ENCODE measurements around the gene NHLRC3. TPM values are rescaled to one million over a fixed set of nuclear protein-coding genes. Genes with fewer than 3 reads are reported as not detected.

NHLRC3 gene
- total RNA-seq, 3 donors from 2014 or later (not counting 1 experiment from before 2014, with no cell fraction given): 26.0 to 36.8 (median 28.3) TPM

- peak overlapping the region; percentile 93 for H3K4me3 Mint-ChIP-seq
- DNase-seq: no peak
- peak overlapping the region; percentile 96 for H3K27ac Mint-ChIP-seq
- no peak for TF ChIP-seq CTCF (IDR thresholded peaks at IDR 0.05)
- intact Hi-C loops (cut with micrococcal nuclease): loop anchor here (5.0 to 10.0 kb wide), 3 partner anchors 620 to 1632 kb away; partner anchors contain the start of genes COG6, FOXO1 and UFM1
- no peaks in the 10 kb centered on the region for H3K9me3 ChIP-seq (ENCODE audit: control insufficient read depth, insufficient read depth, low read length)
- H3K27ac ChIP-seq (ENCODE audit: low read length): no peak overlapping the region
- H3K27me3 Mint-ChIP-seq (ENCODE audit: low read depth in 2 of 2): no peaks in the 10 kb centered on the region
- no peak overlapping the region for H3K4me3 ChIP-seq (ENCODE audit: low read length)
- H3K27me3 ChIP-seq (ENCODE audit: control insufficient read depth, insufficient read depth, low read length): no peaks in the 10 kb centered on the region
- no peaks in the 10 kb centered on the region for H3K36me3 Mint-ChIP-seq
- ATAC-seq: no peak
- peaks cover 4% of the 10 kb centered on the region for H3K4me1 ChIP-seq (ENCODE audit: control insufficient read depth, insufficient read depth, low read length)
- peaks cover 3% of the 10 kb centered on the region for H3K36me3 ChIP-seq (ENCODE audit: control insufficient read depth, insufficient read depth, low read length)
- 71% methylated on average over 2 of the region's 2 CpGs for WGBS (ENCODE audit: insufficient coverage)
- H3K4me1 Mint-ChIP-seq: peaks cover 58 to 59% of the 10 kb centered on the region in 2 donors
- no peaks in the 10 kb centered on the region for H3K9me3 Mint-ChIP-seq
These were observed 3.1 kb upstream of the NHLRC3 start for GRCh38 chr13:39035204-39035603.

- Histone ChIP-seq H3K36me3 (ENCODE audit: control insufficient read depth, insufficient read depth, low read length) (peaks cover under 1% of the 10 kb centered on the region), H3K9me3 (ENCODE audit: control insufficient read depth, insufficient read depth, low read length) (no peaks in the 10 kb centered on the region), H3K27ac (ENCODE audit: low read length) (no peak overlapping the region), H3K4me1 (ENCODE audit: control insufficient read depth, insufficient read depth, low read length) (peaks cover 4% of the 10 kb centered on the region), H3K27me3 (ENCODE audit: control insufficient read depth, insufficient read depth, low read length) (no peaks in the 10 kb centered on the region), H3K4me3 (ENCODE audit: low read length) (peak overlapping the region; percentile 60)
- peak overlapping the region; percentile 93 for H3K4me3 Mint-ChIP-seq
- peak overlapping the region; percentile 96 for H3K27ac Mint-ChIP-seq
- TF ChIP-seq CTCF (IDR thresholded peaks at IDR 0.05): no peak
- ATAC-seq (no peak), DNase-seq (no peak)
- no peaks in the 10 kb centered on the region for H3K9me3 Mint-ChIP-seq
- H3K36me3 Mint-ChIP-seq: peaks cover 3% of the 10 kb centered on the region
- H3K27me3 Mint-ChIP-seq (ENCODE audit: low read depth in 2 of 2): no peaks in the 10 kb centered on the region
- 33% methylated on average over 2 of the region's 2 CpGs for WGBS (ENCODE audit: insufficient coverage)
- peaks cover 60 to 65% of the 10 kb centered on the region in 2 donors for H3K4me1 Mint-ChIP-seq
- intact Hi-C loops (cut with micrococcal nuclease): loop anchor here (5.0 to 10.0 kb wide), 3 partner anchors 619 to 1632 kb away; partner anchors contain the start of genes COG6, FOXO1 and UFM1
These were observed 2.5 kb upstream of the NHLRC3 start for GRCh38 chr13:39035799-39036198.

GRCh38 chr13:39036212-39036611 is 2.0 kb upstream of the NHLRC3 start:
- Histone ChIP-seq H3K4me3 (ENCODE audit: low read length) (peak overlapping the region; percentile 60), H3K27ac (ENCODE audit: low read length) (no peak overlapping the region), H3K4me1 (ENCODE audit: control insufficient read depth, insufficient read depth, low read length) (peaks cover 4% of the 10 kb centered on the region), H3K36me3 (ENCODE audit: control insufficient read depth, insufficient read depth, low read length) (no peaks in the 10 kb centered on the region), H3K9me3 (ENCODE audit: control insufficient read depth, insufficient read depth, low read length) (no peaks in the 10 kb centered on the region), H3K27me3 (ENCODE audit: control insufficient read depth, insufficient read depth, low read length) (no peaks in the 10 kb centered on the region)
- Mint-ChIP-seq H3K9me3 (no peaks in the 10 kb centered on the region), H3K4me1 (peaks cover 61 to 69% of the 10 kb centered on the region in 2 donors), H3K4me3 (peak overlapping the region; percentile 93), H3K36me3 (peaks cover 7% of the 10 kb centered on the region), H3K27me3 (ENCODE audit: low read depth in 2 of 2) (no peaks in the 10 kb centered on the region), H3K27ac (peak overlapping the region; percentile 96)
- intact Hi-C loops (cut with micrococcal nuclease): loop anchor here (5.0 to 10.0 kb wide), 3 partner anchors 619 to 1631 kb away; partner anchors contain the start of genes COG6, FOXO1 and UFM1
- WGBS (ENCODE audit: insufficient coverage): 0% methylated on average over 9 of the region's 9 CpGs
- ATAC-seq (no peak), DNase-seq (peak in 1 of 2 donors; percentile 50)
- no peak for TF ChIP-seq CTCF (IDR thresholded peaks at IDR 0.05)

Measured in natural killer cell (primary cell).